GM18870 (cell line): ENCODE data around the gene AFAP1L1.

ENCODE experiments used
- ATAC-seq: cut with Tn5 transposase; IDR thresholded peaks from one replicate; pipeline ENCODE4 v1.9.1; 2021; ENCODE audit warnings: moderate library complexity; ENCODE audit not compliant: unreplicated experiment

Gene AFAP1L1

GRCh38 chr5:149367972-149368645 is 96.5 kb downstream of the AFAP1L1 start:
- no peak for ATAC-seq

DNA sequence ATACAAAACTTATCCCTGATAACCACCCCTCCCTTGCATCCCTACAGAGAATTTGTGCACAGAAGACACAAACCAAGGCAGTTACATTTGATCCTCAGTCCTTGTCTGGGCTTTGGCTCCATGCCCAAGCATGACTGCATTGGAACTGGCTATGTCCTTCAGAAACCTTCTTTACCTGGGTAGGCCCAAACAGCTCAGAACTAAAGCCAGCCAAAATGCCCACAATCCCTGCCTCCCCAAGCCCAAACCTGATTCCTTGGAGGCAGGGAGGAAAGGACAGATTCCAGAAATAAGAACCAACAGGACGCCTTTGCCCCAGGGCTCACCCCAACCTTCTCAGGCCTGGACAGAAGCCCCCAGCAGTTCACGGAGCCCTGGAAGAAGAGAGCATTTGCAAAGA is 99.2 kb downstream of the AFAP1L1 start:
- ATAC-seq, result no peak

DNA sequence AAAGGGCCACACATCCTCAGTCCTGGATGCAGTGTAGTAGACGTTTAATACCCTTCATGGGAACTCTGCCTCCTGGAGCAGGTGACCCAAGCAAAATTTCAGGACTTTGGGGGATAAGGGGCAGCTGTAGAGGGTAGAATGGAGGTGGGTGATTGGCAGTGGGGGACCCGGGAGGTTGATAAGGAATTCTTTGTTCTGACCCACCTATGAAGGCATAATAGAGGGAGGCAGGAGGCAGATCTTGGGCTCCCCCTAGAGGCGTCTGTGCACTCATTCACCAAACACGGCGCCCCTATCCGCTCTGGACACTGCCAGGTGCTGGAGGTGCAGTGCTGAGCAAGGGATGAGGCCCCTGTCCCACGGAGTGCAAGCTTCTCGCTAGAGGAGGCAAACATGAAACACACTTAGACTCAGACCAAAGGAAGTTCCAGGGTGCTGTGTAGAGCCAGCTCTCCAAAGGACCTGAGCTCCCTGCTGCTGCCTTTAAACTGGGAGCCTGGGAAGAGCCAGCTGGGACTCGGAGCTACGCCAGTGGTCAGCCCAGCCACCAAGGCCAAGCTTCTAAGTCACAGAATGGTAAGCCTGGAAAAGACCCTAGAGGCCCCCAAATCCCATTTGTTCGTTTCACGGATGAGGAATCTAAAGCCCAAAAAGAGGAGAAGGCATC is 99.8 kb downstream of the AFAP1L1 start:
- no peak for ATAC-seq

GRCh38 chr5:149372076-149372795 is 100.6 kb downstream of the AFAP1L1 start:
- ATAC-seq, result no peak

DNA sequence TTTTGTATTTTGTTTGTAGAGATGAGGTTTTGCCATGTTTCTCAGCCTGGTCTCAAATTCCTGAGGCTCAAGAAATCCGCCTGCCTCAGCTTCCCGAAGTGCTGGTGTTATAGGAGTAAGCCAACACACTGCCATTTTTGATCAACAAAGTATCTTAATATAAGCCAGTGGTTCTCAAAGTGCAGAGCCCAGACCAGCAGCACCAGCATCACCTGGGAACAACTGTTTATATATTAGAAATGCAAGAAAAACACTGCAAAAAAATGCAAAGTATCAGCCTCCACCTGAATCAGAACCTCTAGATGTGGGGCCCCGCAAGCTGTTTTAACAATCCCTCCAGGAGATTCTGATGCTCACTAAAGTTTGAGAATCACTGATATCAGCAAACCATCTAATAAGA is 101.3 kb downstream of the AFAP1L1 start:
- no peak for ATAC-seq

GRCh38 chr5:149374303-149374702 is 102.6 kb downstream of the AFAP1L1 start:
- no peak for ATAC-seq

DNA sequence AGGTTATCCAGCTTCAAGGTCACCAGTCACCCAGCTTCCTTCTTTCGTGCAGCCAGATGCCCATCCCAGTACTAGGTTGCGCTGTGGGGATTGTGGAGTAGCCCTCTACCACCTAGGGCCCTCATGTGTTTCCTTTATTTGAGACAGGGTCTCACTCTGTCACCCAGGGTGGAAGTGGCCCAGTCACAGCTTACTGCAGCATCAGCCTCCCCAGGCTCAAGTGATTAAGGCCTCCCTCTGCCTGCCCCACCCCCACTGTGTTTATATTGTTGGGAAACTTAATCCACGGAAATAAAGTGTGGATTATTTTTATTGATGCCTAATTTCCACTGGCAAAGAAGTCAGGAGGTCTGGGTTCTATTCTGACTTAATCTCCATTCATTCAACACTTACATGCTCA is 103.1 kb downstream of the AFAP1L1 start:
- ATAC-seq, result no peak

GRCh38 chr5:149375434-149375833 is 103.8 kb downstream of the AFAP1L1 start:
- no peak for ATAC-seq

DNA sequence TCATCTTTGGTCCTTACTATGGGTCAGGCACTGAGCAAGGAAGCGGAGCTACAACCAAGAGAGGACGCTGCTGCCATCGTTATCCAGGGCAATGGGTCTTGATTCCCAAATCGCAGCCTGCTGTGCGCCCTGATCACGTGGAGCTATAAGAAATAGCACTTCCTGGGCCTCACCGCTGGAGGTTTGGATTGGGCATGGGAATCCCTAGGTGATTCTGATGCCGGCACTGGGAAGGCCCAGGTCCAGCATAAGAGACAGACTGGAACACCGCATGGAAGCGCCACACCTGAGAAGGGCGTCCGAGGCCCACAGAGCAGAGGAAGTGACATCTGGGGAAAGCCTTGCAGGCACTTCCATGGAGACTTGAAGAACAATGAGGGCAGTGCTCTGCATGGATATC is 104.4 kb downstream of the AFAP1L1 start:
- ATAC-seq, result no peak

DNA sequence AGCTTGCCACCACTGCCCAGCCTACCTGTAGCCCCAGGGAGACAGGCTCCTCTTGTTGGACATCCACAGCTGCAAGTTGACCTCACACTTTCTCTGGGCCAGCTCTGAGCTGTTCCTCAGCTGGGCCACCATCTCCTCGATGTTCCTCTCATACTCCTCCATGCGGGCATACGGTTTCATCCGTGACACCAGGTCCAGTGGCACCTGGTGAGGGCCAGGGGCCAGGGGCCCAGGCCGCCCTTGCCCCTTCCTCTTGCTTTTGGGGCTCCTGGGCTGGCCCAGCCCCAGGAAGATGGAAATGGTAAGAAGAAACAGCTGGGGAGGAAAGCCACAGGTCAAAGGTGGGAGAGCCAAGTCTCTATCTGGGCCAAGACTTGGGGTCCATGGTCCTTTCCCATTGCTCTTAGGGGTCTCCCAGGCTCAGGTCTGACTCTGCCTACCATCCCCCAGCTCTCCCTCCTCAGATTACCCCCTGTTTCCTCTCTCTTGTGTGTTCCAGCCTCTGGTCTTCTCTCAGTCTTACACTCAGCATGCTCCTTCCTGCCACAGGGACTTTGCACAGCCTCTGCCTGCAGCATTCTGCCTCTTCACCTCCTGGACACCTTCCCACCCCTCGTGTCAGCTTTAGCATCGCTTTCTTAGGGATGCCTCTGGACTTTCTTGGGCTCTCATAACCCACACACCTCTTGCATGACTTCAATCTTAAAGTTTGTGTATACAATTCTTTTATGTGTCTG is 105.2 kb downstream of the AFAP1L1 start:
- no peak for ATAC-seq

DNA sequence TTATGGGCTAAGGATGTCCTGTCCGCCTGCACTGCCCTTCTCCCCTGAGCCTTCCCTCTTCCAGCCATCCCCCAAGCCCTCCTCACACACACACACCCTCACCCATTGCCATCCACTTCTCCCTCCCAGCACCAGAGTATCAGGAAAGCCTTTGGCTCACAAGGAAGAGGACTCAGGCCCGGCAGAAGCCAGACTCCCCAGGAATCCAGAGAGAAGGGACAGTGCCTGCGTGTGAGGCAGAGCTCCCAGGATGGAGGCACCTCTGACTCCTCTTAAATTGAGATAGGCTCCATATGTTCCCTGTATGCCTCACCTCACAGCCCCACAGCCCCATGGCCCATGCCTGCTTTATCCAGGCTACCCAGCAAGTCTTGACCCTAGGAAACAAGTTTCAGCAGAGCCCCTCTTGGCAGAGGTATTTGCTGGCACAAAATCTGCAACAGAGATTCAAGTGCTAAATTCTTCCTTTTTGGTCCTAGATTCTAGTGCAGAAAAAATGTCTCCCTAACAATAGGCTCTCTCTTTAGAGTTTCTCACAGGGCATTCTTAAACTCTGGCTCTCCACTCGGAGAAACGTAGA is 106.7 kb downstream of the AFAP1L1 start:
- ATAC-seq, result no peak

- no peak for ATAC-seq
Measured at GRCh38 chr5:149379177-149379761, 107.6 kb downstream of the AFAP1L1 start, which contains the start of gene IL17B. Gene IL17B (minus strand): TSS chr5:149379292. CDS start chr5:149379225, 67 bp downstream.

DNA sequence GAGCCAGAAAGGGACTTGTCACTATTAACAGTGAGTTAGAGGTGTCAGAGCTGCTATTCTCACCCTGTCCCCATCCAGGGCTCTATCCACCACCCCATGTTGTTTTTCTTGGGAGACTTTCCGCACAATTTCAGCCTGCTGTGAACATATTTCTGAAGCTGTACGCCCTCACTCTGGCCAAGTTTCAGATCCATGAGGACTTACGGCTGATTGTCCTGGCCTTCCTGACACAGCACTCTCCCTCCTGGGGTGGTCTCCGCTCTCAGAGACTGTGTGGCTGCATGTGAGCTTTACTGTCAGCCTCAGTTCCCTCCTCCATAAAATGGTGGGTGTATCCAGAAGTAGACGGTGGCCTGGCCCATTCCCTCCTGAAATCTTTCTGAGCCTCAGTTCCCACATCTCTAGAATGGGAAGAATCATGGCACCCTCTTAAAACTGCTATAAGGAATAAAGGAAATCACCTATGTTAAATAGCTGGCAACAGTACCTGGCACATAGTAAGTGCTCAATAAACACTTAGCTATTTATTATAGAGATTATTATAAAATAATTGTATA is 108.2 kb downstream of the AFAP1L1 start:
- ATAC-seq, result no peak

- ATAC-seq, result no peak
Measured at GRCh38 chr5:149380466-149381121, 108.9 kb downstream of the AFAP1L1 start.

GRCh38 chr5:149381261-149381985 is 109.8 kb downstream of the AFAP1L1 start:
- ATAC-seq, result no peak

DNA sequence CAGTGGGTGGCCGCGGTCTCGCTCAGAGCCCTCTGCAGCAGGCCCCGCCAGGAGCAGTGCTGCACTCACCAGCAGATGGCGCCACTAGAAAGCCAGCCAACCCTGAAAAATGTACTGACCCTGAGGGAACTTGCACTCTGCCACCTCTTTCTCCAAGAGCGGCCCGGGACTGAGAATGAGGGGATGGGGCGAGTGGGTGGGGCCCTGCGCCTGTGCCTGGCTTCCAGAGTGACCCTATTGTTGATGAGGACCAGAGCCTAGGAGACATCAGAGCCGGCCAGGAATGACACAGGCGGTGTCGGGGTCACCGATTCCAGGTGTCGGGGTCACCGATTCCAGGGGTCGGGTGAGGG is 110.3 kb downstream of the AFAP1L1 start:
- ATAC-seq, result peak; percentile 57

DNA sequence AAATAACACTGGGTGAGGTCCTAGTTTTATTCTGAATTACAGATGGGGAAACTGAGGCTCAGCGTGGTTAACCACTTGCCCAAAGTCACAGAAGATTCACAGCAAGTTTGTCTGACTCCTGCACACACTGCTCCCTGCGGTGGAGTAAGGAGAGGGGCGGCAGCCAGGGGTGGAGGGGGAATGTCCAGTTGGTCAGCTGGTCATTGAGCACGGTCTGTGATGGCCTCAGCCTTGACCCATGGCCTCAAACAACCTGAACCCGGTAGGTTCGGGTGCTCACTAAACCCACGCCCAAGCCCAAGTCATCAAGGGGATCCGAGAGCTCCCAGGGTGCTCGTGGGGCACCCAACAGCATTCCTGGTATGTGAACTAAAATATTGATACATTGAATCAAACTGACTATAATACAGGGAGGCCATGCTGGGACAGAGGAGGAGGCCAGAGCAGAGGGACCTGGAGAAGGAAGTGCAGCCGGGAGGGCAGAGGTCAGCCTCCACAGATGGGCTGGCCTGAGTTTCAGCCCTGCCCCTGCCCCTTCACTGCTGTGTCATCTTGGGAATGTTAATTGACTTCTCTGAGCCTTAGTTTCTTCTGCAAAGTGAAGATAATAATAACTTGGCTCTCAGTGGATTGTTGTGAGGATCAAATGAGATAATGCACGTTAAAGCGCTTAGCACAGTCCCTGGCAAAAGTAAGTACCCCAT is 111.0 kb downstream of the AFAP1L1 start:
- ATAC-seq, result no peak

DNA sequence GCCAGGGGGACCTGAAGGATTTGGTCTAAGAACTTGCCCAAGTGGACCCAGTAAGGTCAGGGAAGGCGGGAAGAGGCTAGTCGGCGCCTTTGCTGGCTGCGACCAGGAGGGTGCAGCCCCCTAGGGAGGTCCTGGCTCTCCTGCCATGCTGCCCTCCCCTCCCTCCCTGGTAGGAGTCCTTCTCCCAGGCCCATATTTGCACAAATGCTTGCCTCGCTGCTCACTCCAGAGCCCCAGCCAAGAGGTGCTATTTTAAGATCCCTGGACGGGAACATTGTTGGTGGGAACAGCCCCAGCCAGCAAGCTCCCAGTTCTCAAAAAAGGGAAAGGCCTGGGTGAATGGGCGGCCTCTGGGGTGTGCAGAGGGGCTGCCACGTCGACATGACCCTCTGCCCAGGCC is 111.7 kb downstream of the AFAP1L1 start:
- ATAC-seq, result no peak

GRCh38 chr5:149386166-149386565 is 114.5 kb downstream of the AFAP1L1 start:
- no peak for ATAC-seq
